ENCODE data around the gene RRP1B.
A peak's percentile ranks its signal among the peaks of the same experiment; 100 is the strongest.
"Not testable (repeated sequence)": the region's sequence is repeated elsewhere in the genome, so short reads cannot be mapped to it uniquely, and the experiment has no call there.

The RRP1B gene

GRCh38 chr21:43701936-43702784 is 42.8 kb downstream of the RRP1B start:
- no peak overlapping the region for H3K4me3 ChIP-seq (ENCODE audit: extremely low read depth, insufficient read depth, low read length, poor library complexity, severe bottlenecking)

DNA sequence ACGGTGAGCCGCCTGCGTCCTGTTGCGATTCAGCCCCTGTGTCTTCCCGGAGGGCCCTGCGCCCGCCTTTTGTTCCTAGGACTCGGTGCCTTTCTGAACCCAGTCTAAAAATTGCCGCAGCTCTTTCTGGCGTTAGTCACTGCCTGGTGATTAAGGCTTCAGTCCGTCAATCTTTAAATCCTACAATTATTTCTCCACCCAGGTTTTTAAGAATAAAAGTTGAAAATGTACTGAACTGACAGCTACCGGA is 43.4 kb downstream of the RRP1B start:
- no peak overlapping the region for H3K27ac ChIP-seq (ENCODE audit: low read depth, low read length, severe bottlenecking)
- H3K4me3 ChIP-seq (ENCODE audit: extremely low read depth, insufficient read depth, low read length, poor library complexity, severe bottlenecking) = no peak overlapping the region
- no peaks in the 10 kb centered on the region for H3K36me3 ChIP-seq (ENCODE audit: control insufficient read depth, insufficient read depth, low read length)
- H3K4me1 ChIP-seq (ENCODE audit: control insufficient read depth, insufficient read depth, low read length, poor library complexity, severe bottlenecking) = peaks cover 3% of the 10 kb centered on the region
- H3K9me3 ChIP-seq (ENCODE audit: control insufficient read depth, low read length) = no peaks in the 10 kb centered on the region
- WGBS, 2 experiments (ENCODE audit: insufficient coverage in 2 of 2) = 79% methylated on average over 9 to 10 of the region's 12 CpGs

More at GRCh38 chr21:43701936-43702784, 42.8 kb downstream of the RRP1B start:
- Histone ChIP-seq H3K27ac (ENCODE audit: low read depth, low read length, severe bottlenecking) (no peak overlapping the region), H3K4me1 (ENCODE audit: control insufficient read depth, insufficient read depth, low read length, poor library complexity, severe bottlenecking) (peaks cover 3% of the 10 kb centered on the region), H3K36me3 (ENCODE audit: control insufficient read depth, insufficient read depth, low read length) (peaks cover 2% of the 10 kb centered on the region), H3K9me3 (ENCODE audit: control insufficient read depth, low read length) (no peaks in the 10 kb centered on the region)
- 89 to 91% methylated on average over 24 to 28 of the region's 29 CpGs for WGBS, 2 experiments (ENCODE audit: insufficient coverage in 2 of 2)

DNA sequence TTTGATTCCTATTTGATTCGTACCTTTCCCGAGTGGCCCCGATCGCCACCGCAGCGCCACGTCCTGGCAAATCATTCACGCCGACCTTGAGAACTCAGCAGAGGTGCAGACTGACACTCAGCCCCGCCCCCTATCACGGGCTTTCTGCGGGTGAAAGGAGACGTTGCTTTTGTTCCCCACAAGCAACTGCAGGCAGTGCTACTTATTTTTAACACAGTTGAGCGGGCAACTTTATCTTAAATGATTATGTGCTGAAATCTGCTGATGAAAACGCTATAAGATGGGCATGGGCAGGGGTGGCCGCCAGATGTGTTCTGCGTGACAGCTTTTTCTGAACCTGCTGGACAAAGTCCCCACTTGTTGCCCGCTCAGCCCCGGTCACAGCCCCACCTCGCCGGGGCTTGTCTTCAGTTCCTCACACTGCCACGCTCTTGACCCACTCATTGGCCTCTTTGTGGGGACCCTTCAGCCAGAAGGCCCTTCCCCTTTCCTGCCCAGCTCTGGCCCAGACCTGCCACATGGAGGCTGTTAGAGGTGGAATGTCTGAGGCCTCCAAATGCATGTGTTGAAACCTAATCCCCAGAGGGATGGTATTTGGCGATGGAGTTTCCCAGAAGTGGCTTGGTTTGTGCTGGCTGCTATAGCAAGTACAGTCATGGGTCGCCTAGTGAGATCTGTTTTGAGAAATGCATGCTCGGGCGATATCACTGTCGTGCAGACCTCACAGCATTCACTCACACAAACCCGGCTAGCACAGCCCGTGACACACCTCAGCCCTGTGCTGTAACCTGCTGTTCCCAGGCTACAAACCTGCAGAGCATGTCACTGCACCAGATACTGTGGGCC is 43.9 kb downstream of the RRP1B start:
- no peaks in the 10 kb centered on the region for H3K36me3 ChIP-seq (ENCODE audit: control insufficient read depth, insufficient read depth, low read length)
- no peak overlapping the region for H3K4me3 ChIP-seq (ENCODE audit: extremely low read depth, insufficient read depth, low read length, poor library complexity, severe bottlenecking)
- no peaks in the 10 kb centered on the region for H3K9me3 ChIP-seq (ENCODE audit: control insufficient read depth, low read length)
- 62 to 65% methylated on average over 23 to 26 of the region's 29 CpGs for WGBS, 2 experiments (ENCODE audit: insufficient coverage in 2 of 2)
- H3K4me1 ChIP-seq (ENCODE audit: control insufficient read depth, insufficient read depth, low read length, poor library complexity, severe bottlenecking) = peaks cover 3% of the 10 kb centered on the region
- H3K27ac ChIP-seq (ENCODE audit: low read depth, low read length, severe bottlenecking) = no peak overlapping the region

DNA sequence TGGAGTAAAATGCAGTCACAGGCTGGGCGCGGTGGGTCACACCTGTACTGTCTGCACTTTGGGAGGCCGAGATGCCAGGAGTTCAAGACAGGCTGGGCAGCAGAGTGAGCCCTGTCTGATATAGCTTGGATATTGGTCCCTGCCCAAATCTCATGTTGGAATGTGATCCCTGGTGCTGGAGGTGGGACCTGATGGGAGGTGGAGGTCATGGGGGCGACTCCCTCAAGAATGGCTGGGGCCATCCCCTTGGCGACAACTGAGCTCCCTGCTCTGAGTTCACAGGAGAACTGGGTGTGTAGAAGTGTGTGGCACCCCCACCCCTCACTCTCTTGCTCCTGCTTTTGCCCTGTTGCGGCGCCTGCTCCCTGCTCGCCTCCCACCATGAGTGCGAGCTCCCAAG is 48.1 kb downstream of the RRP1B start:
- Histone ChIP-seq H3K36me3 (ENCODE audit: control insufficient read depth, insufficient read depth, low read length) (no peaks in the 10 kb centered on the region), H3K4me3 (ENCODE audit: extremely low read depth, insufficient read depth, low read length, poor library complexity, severe bottlenecking) (no peak overlapping the region), H3K4me1 (ENCODE audit: control insufficient read depth, insufficient read depth, low read length, poor library complexity, severe bottlenecking) (peaks cover 9% of the 10 kb centered on the region), H3K9me3 (ENCODE audit: control insufficient read depth, low read length) (peaks cover 4% of the 10 kb centered on the region), H3K27ac (ENCODE audit: low read depth, low read length, severe bottlenecking) (no peak overlapping the region)
- 94 to 98% methylated on average over 7 of the region's 9 CpGs for WGBS, 2 experiments (ENCODE audit: insufficient coverage in 2 of 2)

DNA sequence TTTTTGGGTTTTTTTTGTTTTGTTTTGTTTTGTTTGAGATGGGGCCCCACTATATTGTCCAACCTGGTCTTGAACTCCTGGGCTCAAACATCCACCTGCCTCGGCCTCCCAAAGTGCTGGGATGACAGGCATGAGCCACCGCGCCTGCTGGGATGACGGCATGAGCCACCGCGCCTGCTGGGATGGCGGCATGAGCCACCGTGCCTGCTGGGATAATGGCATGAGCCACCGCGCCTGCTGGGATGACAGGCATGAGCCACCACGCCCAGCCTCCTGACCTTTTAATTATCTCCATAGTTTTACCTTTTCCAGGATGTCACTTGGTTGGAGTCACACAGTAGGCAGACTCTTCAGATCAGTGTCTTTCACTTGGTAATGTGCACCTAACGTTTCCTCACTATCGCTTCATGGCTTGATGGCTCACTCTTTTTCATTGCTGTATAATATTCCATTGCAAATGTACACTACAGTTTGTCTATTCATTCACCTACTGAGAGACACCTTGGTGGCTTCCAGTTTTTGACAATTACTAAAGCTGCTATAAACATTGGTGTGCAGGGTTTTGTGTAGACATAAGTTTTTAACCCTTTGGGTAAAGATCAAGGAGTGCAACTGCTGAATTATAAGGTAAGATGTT is 49.5 kb downstream of the RRP1B start:
- WGBS, 2 experiments (ENCODE audit: insufficient coverage in 2 of 2) = 94 to 96% methylated on average over 13 of the region's 13 CpGs

DNA sequence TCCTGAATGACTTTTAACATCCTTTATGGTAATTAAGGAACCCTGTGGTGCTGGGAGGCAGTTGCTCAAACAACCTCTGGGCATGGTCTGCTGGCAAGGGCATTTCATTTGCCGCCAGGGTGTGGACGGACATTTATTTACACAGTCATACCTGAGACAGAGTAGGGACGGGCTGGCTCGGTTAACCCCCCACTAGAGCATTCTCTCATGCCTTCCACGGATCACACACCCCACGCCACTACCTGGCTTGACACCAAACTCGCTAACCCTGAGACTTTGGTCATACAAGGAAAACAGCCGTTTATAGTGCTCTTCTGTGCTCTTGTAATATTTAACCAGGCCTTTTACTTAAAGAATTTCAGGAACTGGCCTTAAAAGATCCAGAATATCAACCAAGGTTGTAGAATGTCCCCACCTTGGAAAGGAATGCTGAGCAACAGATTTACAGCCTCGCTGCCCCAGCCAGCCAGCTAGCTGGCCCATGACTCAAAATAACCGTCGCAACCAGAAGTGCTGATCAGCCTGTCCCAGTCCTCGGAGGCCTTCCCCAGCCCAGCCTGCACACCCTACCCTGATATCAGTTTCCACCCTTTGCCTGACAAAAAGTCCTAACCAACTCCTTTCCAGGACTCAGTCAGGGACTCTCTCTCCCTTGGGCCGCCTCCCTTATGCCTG is 53.0 kb downstream of the RRP1B start:
- 66% methylated on average over 11 of the region's 13 CpGs for WGBS, 2 experiments (ENCODE audit: insufficient coverage in 2 of 2)
- Histone ChIP-seq H3K36me3 (ENCODE audit: control insufficient read depth, insufficient read depth, low read length) (no peaks in the 10 kb centered on the region), H3K4me1 (ENCODE audit: control insufficient read depth, insufficient read depth, low read length, poor library complexity, severe bottlenecking) (peaks cover 6% of the 10 kb centered on the region), H3K27ac (ENCODE audit: low read depth, low read length, severe bottlenecking) (peak overlapping the region; percentile 74), H3K4me3 (ENCODE audit: extremely low read depth, insufficient read depth, low read length, poor library complexity, severe bottlenecking) (no peak overlapping the region), H3K9me3 (ENCODE audit: control insufficient read depth, low read length) (peaks cover 4% of the 10 kb centered on the region)

More for the DNA sequence above, 49.5 kb downstream of the RRP1B start:
- no peak overlapping the region for H3K27ac ChIP-seq (ENCODE audit: low read depth, low read length, severe bottlenecking)
- H3K9me3 ChIP-seq (ENCODE audit: control insufficient read depth, low read length) = peaks cover 4% of the 10 kb centered on the region
- H3K36me3 ChIP-seq (ENCODE audit: control insufficient read depth, insufficient read depth, low read length) = no peaks in the 10 kb centered on the region
- H3K4me1 ChIP-seq (ENCODE audit: control insufficient read depth, insufficient read depth, low read length, poor library complexity, severe bottlenecking) = peaks cover 6% of the 10 kb centered on the region
- no peak overlapping the region for H3K4me3 ChIP-seq (ENCODE audit: extremely low read depth, insufficient read depth, low read length, poor library complexity, severe bottlenecking)

DNA sequence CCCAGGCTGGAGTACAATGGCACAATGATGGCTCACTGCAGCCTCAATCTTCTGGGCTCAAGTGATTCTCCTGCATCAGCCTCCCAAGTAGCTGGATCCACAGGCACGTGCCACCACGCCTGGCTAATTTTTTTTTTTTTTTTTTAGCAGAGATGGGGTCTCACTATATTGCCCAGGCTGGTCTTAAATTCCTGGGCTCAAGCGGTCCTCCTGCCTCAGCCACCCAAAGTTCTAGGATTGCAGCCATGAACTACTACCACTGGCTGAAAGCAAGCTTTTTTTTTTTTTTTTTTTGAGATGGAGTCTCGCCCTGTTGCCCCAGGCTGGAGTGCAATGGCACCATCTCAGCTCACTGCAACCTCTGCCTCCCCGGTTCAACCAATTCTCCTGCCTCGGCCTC is 53.8 kb downstream of the RRP1B start:
- H3K27ac ChIP-seq (ENCODE audit: low read depth, low read length, severe bottlenecking); H3K9me3 ChIP-seq (ENCODE audit: control insufficient read depth, low read length); H3K36me3 ChIP-seq (ENCODE audit: control insufficient read depth, insufficient read depth, low read length); H3K4me1 ChIP-seq (ENCODE audit: control insufficient read depth, insufficient read depth, low read length, poor library complexity, severe bottlenecking); H3K4me3 ChIP-seq (ENCODE audit: extremely low read depth, insufficient read depth, low read length, poor library complexity, severe bottlenecking): not testable (repeated sequence)
- 80% methylated on average over 1 of the region's 6 CpGs; no CpG with 5 or more reads in 1 of the 2 experiments for WGBS, 2 experiments (ENCODE audit: insufficient coverage in 2 of 2)

GRCh38 chr21:43716376-43717165 is 57.2 kb downstream of the RRP1B start:
- H3K27ac ChIP-seq (ENCODE audit: low read depth, low read length, severe bottlenecking) = no peak overlapping the region
- no peaks in the 10 kb centered on the region for H3K9me3 ChIP-seq (ENCODE audit: control insufficient read depth, low read length)
- H3K4me3 ChIP-seq (ENCODE audit: extremely low read depth, insufficient read depth, low read length, poor library complexity, severe bottlenecking) = no peak overlapping the region
- no peaks in the 10 kb centered on the region for H3K36me3 ChIP-seq (ENCODE audit: control insufficient read depth, insufficient read depth, low read length)
- peaks cover 17% of the 10 kb centered on the region for H3K4me1 ChIP-seq (ENCODE audit: control insufficient read depth, insufficient read depth, low read length, poor library complexity, severe bottlenecking)
- whole genome bisulfite sequencing, 2 experiments (ENCODE audit: insufficient coverage in 2 of 2) = 96 to 97% methylated on average over 7 to 10 of the region's 12 CpGs

DNA sequence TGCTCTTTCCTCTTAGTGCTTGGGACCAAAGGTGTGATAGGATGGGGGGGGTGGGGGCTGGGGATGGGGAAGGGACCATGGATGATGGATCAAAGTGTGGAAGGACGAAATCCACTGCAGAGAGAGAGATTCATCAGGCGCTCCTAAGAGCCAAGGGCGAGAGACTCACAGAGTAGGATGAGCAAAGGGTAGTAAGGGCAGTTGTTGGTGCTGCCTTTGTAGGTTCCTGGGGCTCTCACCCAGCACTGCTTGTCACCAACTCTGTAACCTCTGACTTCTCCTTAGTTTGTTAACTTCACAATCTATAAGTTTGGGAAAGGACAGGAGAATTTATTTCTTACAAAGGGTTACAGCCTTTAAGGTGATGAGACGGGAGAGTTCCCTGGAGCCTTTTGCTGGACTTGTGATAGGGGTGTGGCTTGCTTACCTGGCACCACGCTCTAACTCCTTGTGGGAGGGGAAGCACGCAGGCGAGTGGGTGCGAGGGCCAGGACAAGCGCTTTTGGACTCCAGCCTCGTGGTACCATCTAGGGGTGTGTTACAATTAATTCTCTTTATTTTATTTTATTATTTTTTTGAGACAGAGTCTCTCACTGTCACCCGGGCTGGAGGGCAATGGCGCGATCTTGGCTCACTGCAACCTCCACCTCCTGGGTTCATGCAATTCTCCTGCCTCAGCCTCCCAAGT is 58.0 kb downstream of the RRP1B start:
- Histone ChIP-seq H3K27ac (ENCODE audit: low read depth, low read length, severe bottlenecking) (no peak overlapping the region), H3K9me3 (ENCODE audit: control insufficient read depth, low read length) (no peaks in the 10 kb centered on the region), H3K4me1 (ENCODE audit: control insufficient read depth, insufficient read depth, low read length, poor library complexity, severe bottlenecking) (peaks cover 13% of the 10 kb centered on the region), H3K4me3 (ENCODE audit: extremely low read depth, insufficient read depth, low read length, poor library complexity, severe bottlenecking) (no peak overlapping the region), H3K36me3 (ENCODE audit: control insufficient read depth, insufficient read depth, low read length) (no peaks in the 10 kb centered on the region)
- WGBS, 2 experiments (ENCODE audit: insufficient coverage in 2 of 2) = 92 to 97% methylated on average over 2 to 4 of the region's 13 CpGs
